HepG2 (cell line): ENCODE results near the gene NTN5. TPM values are rescaled to one million over a fixed set of nuclear protein-coding genes. Genes with fewer than 3 reads are reported as not detected.

ENCODE experiments used
- ATAC-seq: fragments of 200-7000 bp; cut with Tn5 transposase; 3 replicates; pipeline ENCODE4 v1.9.1; 2020; ENCODE audit warnings: mild to moderate bottlenecking, moderate library complexity
- BruUV-seq: library from RNA; stranded (reverse); fragments of 400-500 nt; replicated peaks from 2 replicates; lab custom pipeline; 2021; lab: Mats Ljungman, UMichigan
- CTCF ChIA-PET: fragments of 300-600 bp; formaldehyde crosslinking; extraction: SDS; loops from one replicate; lab custom pipeline; 2021; ENCODE audit warnings: low total read pairs, inconsistent platforms, low intra/inter-chr PET ratio; lab: Yijun Ruan, JAX
- POLR2A ChIA-PET: fragments of 350-600 bp; sonication (Branson Sonifier 250); formaldehyde crosslinking; loops from one replicate; lab custom pipeline; 2020; ENCODE audit warnings: antibody characterized with exemption, inconsistent platforms; lab: Yijun Ruan, JAX
- DNase-seq: peaks from one replicate; pipeline ENCODE4 v3.0.0-alpha.2; 2015; ENCODE audit warnings: low spot score
- FAIRE-seq: peaks from 3 replicates; lab custom pipeline; 2011; peaks lifted over from hg19 to GRCh38; lab: Jason Lieb, UNC
- H2AFZ ChIP-seq: one replicate; pipeline ENCODE4 v1.6.1; 2011; ENCODE audit warnings: low read length, inconsistent platforms
- H3K27ac ChIP-seq: fragments of 300-600 bp; 3 replicates; pipeline ENCODE4 v1.8.0; 2011; ENCODE audit warnings: mixed run types, mild to moderate bottlenecking, mixed read lengths, low read length, inconsistent platforms; ENCODE audit not compliant: insufficient read depth; ENCODE audit errors: extremely low read length
- H3K27me3 ChIP-seq, 2 experiments: fragments of 200-600 bp in 1 of 2; 2 replicates in 1 of 2; 3 replicates in 1 of 2; pipeline versions ENCODE4 v1.6.0 to v1.8.0; 2011; ENCODE audit warnings: low read length in 2 of 2, mild to moderate bottlenecking in 2 of 2, moderate library complexity in 2 of 2, inconsistent platforms in 1 of 2; ENCODE audit not compliant: insufficient read depth in 2 of 2, control insufficient read depth in 1 of 2
- H3K36me3 ChIP-seq, 2 experiments: fragments of 200-600 bp in 1 of 2; replicated peaks in 1 of 2; 2 replicates in 1 of 2; 3 replicates in 1 of 2; pipeline versions ENCODE4 v1.5.1 to v1.8.0; 2011; ENCODE audit warnings: low read length in 2 of 2, inconsistent platforms in 1 of 2; ENCODE audit not compliant: insufficient read depth in 2 of 2, control insufficient read depth in 1 of 2
- H3K4me1 ChIP-seq: 2 replicates; pipeline ENCODE4 v1.5.1; 2012; ENCODE audit warnings: low read length, inconsistent platforms; ENCODE audit not compliant: insufficient read depth
- H3K4me2 ChIP-seq: 2 replicates; pipeline ENCODE4 v1.6.0; 2011; ENCODE audit warnings: low read depth, low read length, inconsistent platforms
- H3K4me3 ChIP-seq, 3 experiments: fragments of 200-600 bp in 1 of 3; sonication (generic), shearing (Covaris generic) in 1 of 3; replicated peaks in 1 of 3; 2 replicates each; pipeline ENCODE4 v1.5.1; 2011 to 2016; ENCODE audit warnings: low read length in 3 of 3, inconsistent platforms in 2 of 3, low read depth in 2 of 3, mild to moderate bottlenecking in 2 of 3, control low read depth in 1 of 3, mixed read lengths in 1 of 3; ENCODE audit not compliant: insufficient read depth in 1 of 3
- H3K79me2 ChIP-seq: one replicate; pipeline ENCODE4 v1.6.1; 2011; ENCODE audit warnings: low read length, inconsistent platforms; ENCODE audit not compliant: insufficient read depth
- H3K9ac ChIP-seq: 2 replicates; pipeline ENCODE4 v1.6.0; 2011; ENCODE audit warnings: mild to moderate bottlenecking, low read depth, low read length, inconsistent platforms; ENCODE audit not compliant: insufficient read depth
- H3K9me3 ChIP-seq: 2 replicates; pipeline ENCODE4 v1.5.1; 2012; ENCODE audit warnings: mild to moderate bottlenecking, low read length
- H4K20me1 ChIP-seq: 2 replicates; pipeline ENCODE4 v1.6.0; 2011; ENCODE audit warnings: inconsistent platforms, mild to moderate bottlenecking, low read length, moderate library complexity; ENCODE audit not compliant: insufficient read depth
- ATF1 ChIP-seq: IDR thresholded peaks from 2 replicates; pipeline ENCODE4 v1.6.1; 2016; ENCODE audit warnings: mild to moderate bottlenecking, control low read depth
- EED ChIP-seq: sonication (generic); formaldehyde crosslinking; IDR thresholded peaks from 2 replicates; pipeline ENCODE4 v1.5.0; 2020; ENCODE audit warnings: mild to moderate bottlenecking, missing genetic modification reagents
- MAFF ChIP-seq: IDR thresholded peaks from 2 replicates; pipeline ENCODE4 v1.6.1; 2011; ENCODE audit warnings: low read depth, low read length, improper control_type of control experiment
- MTA1 ChIP-seq: sonication (generic); formaldehyde crosslinking; IDR thresholded peaks from 2 replicates; pipeline ENCODE4 v1.4.0; 2020; ENCODE audit warnings: missing genetic modification reagents, mild to moderate bottlenecking, borderline replicate concordance
- REPIN1 ChIP-seq: sonication (generic); formaldehyde crosslinking; IDR thresholded peaks from 2 replicates; pipeline ENCODE4 v1.8.0; 2022; ENCODE audit warnings: missing genetic modification reagents, low read depth, mild to moderate bottlenecking, borderline replicate concordance
- SALL1 ChIP-seq: sonication (generic); formaldehyde crosslinking; IDR thresholded peaks from 2 replicates; pipeline ENCODE4 v1.8.0; 2022; ENCODE audit warnings: mild to moderate bottlenecking, missing genetic modification reagents
- SMC3 ChIP-seq: IDR thresholded peaks from 2 replicates; pipeline ENCODE4 v1.6.1; 2011; ENCODE audit warnings: low read length, improper control_type of control experiment
- SNAPC2 ChIP-seq: sonication (generic); formaldehyde crosslinking; IDR thresholded peaks from 2 replicates; pipeline ENCODE4 v1.8.1; 2022; ENCODE audit warnings: mild to moderate bottlenecking, missing genetic modification reagents
- STAG1 ChIP-seq: sonication (generic); formaldehyde crosslinking; IDR thresholded peaks from 2 replicates; pipeline ENCODE4 v1.4.0; 2020; ENCODE audit warnings: missing genetic modification reagents
- ZFP82 ChIP-seq: sonication (generic); formaldehyde crosslinking; IDR thresholded peaks from 2 replicates; pipeline ENCODE4 v1.5.1; 2020; ENCODE audit warnings: mild to moderate bottlenecking, missing genetic modification reagents, borderline replicate concordance
- ZNF546 ChIP-seq: sonication (generic); formaldehyde crosslinking; conservative IDR thresholded peaks from 2 replicates; pipeline ENCODE4 v1.8.1; 2023; ENCODE audit warnings: mild to moderate bottlenecking, missing genetic modification reagents
- ZNF652 ChIP-seq: IDR thresholded peaks from 2 replicates; pipeline ENCODE4 v1.6.1; 2016; ENCODE audit warnings: low read depth, borderline replicate concordance
- ZNF7 ChIP-seq: IDR thresholded peaks from 2 replicates; pipeline ENCODE4 v1.6.1; 2016; ENCODE audit warnings: missing biosample characterization, missing genetic modification reagents
- ZNF768 ChIP-seq: sonication (generic); formaldehyde crosslinking; IDR thresholded peaks from 2 replicates; pipeline ENCODE4 v1.4.0; 2020; ENCODE audit warnings: missing genetic modification reagents
- ZNF841 ChIP-seq: sonication (generic); formaldehyde crosslinking; IDR thresholded peaks from 2 replicates; pipeline ENCODE4 v1.8.1; 2023; ENCODE audit warnings: missing genetic modification reagents, borderline replicate concordance
- WGBS: methylation state at CpG from one replicate; pipeline ENCODE4 v1.1.6; 2017; ENCODE audit warnings: low lambda C conversion rate; 5-methylcytosine and 5-hydroxymethylcytosine counted together
- in situ Hi-C: cut with HindIII; loops from 2 replicates; pipeline ENCODE4 v1.10.0; 2017; ENCODE audit warnings: low pct_unique_long_range_greater_than_20kb; ENCODE audit not compliant: extremely low pct_ligation_motif_present
- intact Hi-C: fragments of 100-400 bp; cut with micrococcal nuclease; formaldehyde crosslinking; loops from one replicate; pipeline ENCODE4 v1.10.0; 2022; ENCODE audit not compliant: unreplicated experiment
- polyA plus RNA-seq, 8 experiments: library from polyadenylated mRNA; depleted of rRNA in 3 of 8; stranded (reverse) in 7 of 8; unstranded in 1 of 8; fragments of >200 nt; fragmentation: Illumina TruSeq in 4 of 8; extraction: Trizol in 4 of 8; gene quantifications; 2 replicates each; pipeline versions ENCODE4 v1.2.1 to v1.2.3, GENCODE V29; 2011 to 2016; ENCODE audit warnings: low read depth in 4 of 8, missing spikeins in 1 of 8, mixed read lengths in 1 of 8; ENCODE audit not compliant: insufficient read depth in 1 of 8
- total RNA-seq, 5 experiments: library from RNA; depleted of rRNA; stranded (reverse); fragments of >200 nt; fragmentation: Illumina TruSeq; extraction: Trizol; gene quantifications; 2 replicates each; pipeline ENCODE4 v1.2.3, GENCODE V29; 2016; ENCODE audit warnings: low read depth in 1 of 5
- TF ChIP-seq, protein P1 (sequence below): sonication (generic); formaldehyde crosslinking; conservative IDR thresholded peaks from 2 replicates; pipeline ENCODE4 v1.4.0; 2020; ENCODE audit warnings: missing genetic modification reagents
- TF ChIP-seq, protein P2 (sequence below): sonication (generic); formaldehyde crosslinking; IDR thresholded peaks from 2 replicates; pipeline ENCODE4 v1.5.0; 2020; ENCODE audit warnings: mild to moderate bottlenecking, missing genetic modification reagents, moderate library complexity
- TF ChIP-seq, protein P3 (sequence below): sonication (generic); formaldehyde crosslinking; IDR thresholded peaks from 2 replicates; pipeline ENCODE4 v1.5.0; 2020; ENCODE audit warnings: mild to moderate bottlenecking, missing genetic modification reagents

NTN5 gene
- total and polyA plus RNA-seq, 2 of the 13 experiments (the other 11 are each of a cell fraction or from before 2014, with no cell fraction given), result 0.05 TPM; not detected in 1

DNA sequence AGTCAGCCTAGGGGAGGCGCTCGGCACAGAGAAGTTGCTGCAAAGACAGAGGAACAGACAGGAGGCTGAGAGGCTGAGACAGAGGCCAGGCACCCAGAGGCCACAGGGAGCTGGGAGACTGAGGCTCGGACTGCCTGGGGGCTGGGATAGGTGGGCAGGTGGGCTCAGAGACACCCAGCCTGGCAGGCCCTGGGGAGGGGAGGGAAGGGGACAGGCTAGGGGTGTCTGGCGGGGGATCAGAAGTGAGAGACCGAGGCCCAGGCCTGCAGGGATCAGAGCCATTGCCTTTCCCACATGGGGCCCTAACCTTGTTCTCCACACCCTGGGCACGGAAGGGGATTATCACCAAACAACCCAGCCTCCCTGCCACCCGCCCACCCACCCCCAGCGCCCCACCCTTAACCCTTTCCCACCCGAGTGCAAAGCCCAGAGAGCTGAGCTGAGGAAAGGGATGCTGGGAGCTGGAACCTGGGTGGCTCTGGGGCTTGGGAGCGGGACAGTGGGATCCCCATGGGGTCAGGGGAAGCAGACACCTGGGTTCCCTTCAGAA is 1.3 kb downstream of the NTN5 start:
- H3K27ac ChIP-seq, result no peak overlapping the region
- H3K27me3 ChIP-seq, result peaks cover 4 to 22% of the 10 kb centered on the region in 2 experiments; a peak in 4 of 5 replicates
- no peak overlapping the region for H2AFZ ChIP-seq
- FAIRE-seq (no peak), DNase-seq (no peak), ATAC-seq (peak; percentile 20; the same call in 2 of the 3 replicates)
- H3K4me2 ChIP-seq, result peak overlapping the region; percentile 57; the same call in 1 of the 2 replicates
- H3K36me3 ChIP-seq, result no peaks in the 10 kb centered on the region
- H3K4me1 ChIP-seq, result peaks cover 16% of the 10 kb centered on the region
- TF ChIP-seq ZFP82 (CRISPR knock-in tag), result no peak
- no peak for TF ChIP-seq REPIN1 (CRISPR knock-in tag)
- peak; percentile 19; the same call in 1 of the 2 replicates for TF ChIP-seq ZNF652 (CRISPR knock-in tag)
- TF ChIP-seq ZNF768 (CRISPR knock-in tag), result peak; percentile 94
- peak; percentile 22 for TF ChIP-seq STAG1 (CRISPR knock-in tag)
- TF ChIP-seq ATF1 (CRISPR knock-in tag), result no peak
- TF ChIP-seq ZNF841 (CRISPR knock-in tag), result no peak
- no peak for TF ChIP-seq SNAPC2 (CRISPR knock-in tag)
- TF ChIP-seq SALL1 (CRISPR knock-in tag), result 0 out of 2 replicates have a peak, but pooled peaks have one; percentile 9
- no peak for TF ChIP-seq ZNF7
- TF ChIP-seq, protein P1, sequence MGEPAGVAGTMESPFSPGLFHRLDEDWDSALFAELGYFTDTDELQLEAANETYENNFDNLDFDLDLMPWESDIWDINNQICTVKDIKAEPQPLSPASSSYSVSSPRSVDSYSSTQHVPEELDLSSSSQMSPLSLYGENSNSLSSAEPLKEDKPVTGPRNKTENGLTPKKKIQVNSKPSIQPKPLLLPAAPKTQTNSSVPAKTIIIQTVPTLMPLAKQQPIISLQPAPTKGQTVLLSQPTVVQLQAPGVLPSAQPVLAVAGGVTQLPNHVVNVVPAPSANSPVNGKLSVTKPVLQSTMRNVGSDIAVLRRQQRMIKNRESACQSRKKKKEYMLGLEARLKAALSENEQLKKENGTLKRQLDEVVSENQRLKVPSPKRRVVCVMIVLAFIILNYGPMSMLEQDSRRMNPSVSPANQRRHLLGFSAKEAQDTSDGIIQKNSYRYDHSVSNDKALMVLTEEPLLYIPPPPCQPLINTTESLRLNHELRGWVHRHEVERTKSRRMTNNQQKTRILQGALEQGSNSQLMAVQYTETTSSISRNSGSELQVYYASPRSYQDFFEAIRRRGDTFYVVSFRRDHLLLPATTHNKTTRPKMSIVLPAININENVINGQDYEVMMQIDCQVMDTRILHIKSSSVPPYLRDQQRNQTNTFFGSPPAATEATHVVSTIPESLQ (CRISPR knock-in tag), result no peak
- no peak for TF ChIP-seq ZNF546 (CRISPR knock-in tag)
- TF ChIP-seq EED (CRISPR knock-in tag), result no peak
- TF ChIP-seq, protein P2, sequence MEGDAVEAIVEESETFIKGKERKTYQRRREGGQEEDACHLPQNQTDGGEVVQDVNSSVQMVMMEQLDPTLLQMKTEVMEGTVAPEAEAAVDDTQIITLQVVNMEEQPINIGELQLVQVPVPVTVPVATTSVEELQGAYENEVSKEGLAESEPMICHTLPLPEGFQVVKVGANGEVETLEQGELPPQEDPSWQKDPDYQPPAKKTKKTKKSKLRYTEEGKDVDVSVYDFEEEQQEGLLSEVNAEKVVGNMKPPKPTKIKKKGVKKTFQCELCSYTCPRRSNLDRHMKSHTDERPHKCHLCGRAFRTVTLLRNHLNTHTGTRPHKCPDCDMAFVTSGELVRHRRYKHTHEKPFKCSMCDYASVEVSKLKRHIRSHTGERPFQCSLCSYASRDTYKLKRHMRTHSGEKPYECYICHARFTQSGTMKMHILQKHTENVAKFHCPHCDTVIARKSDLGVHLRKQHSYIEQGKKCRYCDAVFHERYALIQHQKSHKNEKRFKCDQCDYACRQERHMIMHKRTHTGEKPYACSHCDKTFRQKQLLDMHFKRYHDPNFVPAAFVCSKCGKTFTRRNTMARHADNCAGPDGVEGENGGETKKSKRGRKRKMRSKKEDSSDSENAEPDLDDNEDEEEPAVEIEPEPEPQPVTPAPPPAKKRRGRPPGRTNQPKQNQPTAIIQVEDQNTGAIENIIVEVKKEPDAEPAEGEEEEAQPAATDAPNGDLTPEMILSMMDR, result peak; percentile 43; the same call in 1 of the 2 replicates
- TF ChIP-seq, protein P3, sequence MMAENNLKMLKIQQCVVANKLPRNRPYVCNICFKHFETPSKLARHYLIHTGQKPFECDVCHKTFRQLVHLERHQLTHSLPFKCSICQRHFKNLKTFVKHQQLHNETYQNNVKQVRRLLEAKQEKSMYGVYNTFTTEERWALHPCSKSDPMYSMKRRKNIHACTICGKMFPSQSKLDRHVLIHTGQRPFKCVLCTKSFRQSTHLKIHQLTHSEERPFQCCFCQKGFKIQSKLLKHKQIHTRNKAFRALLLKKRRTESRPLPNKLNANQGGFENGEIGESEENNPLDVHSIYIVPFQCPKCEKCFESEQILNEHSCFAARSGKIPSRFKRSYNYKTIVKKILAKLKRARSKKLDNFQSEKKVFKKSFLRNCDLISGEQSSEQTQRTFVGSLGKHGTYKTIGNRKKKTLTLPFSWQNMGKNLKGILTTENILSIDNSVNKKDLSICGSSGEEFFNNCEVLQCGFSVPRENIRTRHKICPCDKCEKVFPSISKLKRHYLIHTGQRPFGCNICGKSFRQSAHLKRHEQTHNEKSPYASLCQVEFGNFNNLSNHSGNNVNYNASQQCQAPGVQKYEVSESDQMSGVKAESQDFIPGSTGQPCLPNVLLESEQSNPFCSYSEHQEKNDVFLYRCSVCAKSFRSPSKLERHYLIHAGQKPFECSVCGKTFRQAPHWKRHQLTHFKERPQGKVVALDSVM, result peak; percentile 94
- TF ChIP-seq MTA1, result no peak
- TF ChIP-seq SMC3, result no peak
- no peak for TF ChIP-seq MAFF
- in situ Hi-C loops (loop anchor here (10.0 kb wide), 2 partner anchors 113 to 163 kb away; partner anchors contain the start of gene HSD17B14), intact Hi-C loops (no loop called here)
- POLR2A ChIA-PET, result no interaction called here
- no peaks in the 10 kb centered on the region for H4K20me1 ChIP-seq
- peak overlapping the region in 1 of 3 experiments; percentile 44; a peak in 1 of 6 replicates for H3K4me3 ChIP-seq
- no TSS peak for BruUV-seq
- CTCF ChIA-PET, result no interaction called here
- H3K9ac ChIP-seq, result no peak overlapping the region
- H3K9me3 ChIP-seq, result no peaks in the 10 kb centered on the region
- 39% methylated on average over 4 of the region's 10 CpGs for WGBS
- H3K79me2 ChIP-seq, result no peaks in the 10 kb centered on the region
